H9 (cell line): Measurements from ENCODE around the gene LIN7A. TPM values are rescaled to one million over a fixed set of nuclear protein-coding genes. Genes with fewer than 3 reads are reported as not detected.

ENCODE experiments used
- DNase-seq: peaks from one replicate; pipeline ENCODE4 v3.0.0-alpha.2; 2017
- H2AFZ ChIP-seq: one replicate; pipeline ENCODE4 v1.6.1; 2013; ENCODE audit warnings: mild to moderate bottlenecking, low read length, control low read depth, moderate library complexity
- H2AK5ac ChIP-seq: 2 replicates; pipeline ENCODE4 v1.6.1; 2013; ENCODE audit warnings: low read length, control low read depth, mixed read lengths; ENCODE audit not compliant: insufficient read length
- H2BK120ac ChIP-seq: one replicate; pipeline ENCODE4 v1.6.1; 2013; ENCODE audit warnings: low read depth, mild to moderate bottlenecking, low read length, control low read depth, inconsistent platforms; ENCODE audit not compliant: poor library complexity, severe bottlenecking
- H2BK12ac ChIP-seq: 2 replicates; pipeline ENCODE4 v1.6.1; 2013; ENCODE audit warnings: low read length, control low read depth, mixed read lengths, low read depth; ENCODE audit not compliant: insufficient read length
- H2BK15ac ChIP-seq: 2 replicates; pipeline ENCODE4 v1.6.1; 2013; ENCODE audit warnings: low read depth, low read length, control low read depth
- H2BK20ac ChIP-seq: one replicate; pipeline ENCODE4 v1.6.1; 2013; ENCODE audit warnings: low read depth, mild to moderate bottlenecking, low read length, control low read depth, inconsistent platforms; ENCODE audit not compliant: poor library complexity, severe bottlenecking
- H2BK5ac ChIP-seq: 2 replicates; pipeline ENCODE4 v1.6.1; 2013; ENCODE audit warnings: low read length, control low read depth, mixed read lengths; ENCODE audit not compliant: insufficient read length
- H3K14ac ChIP-seq: 2 replicates; pipeline ENCODE4 v1.6.1; 2013; ENCODE audit warnings: low read length, control low read depth; ENCODE audit not compliant: insufficient read depth
- H3K18ac ChIP-seq: 2 replicates; pipeline ENCODE4 v1.6.1; 2013; ENCODE audit warnings: low read depth, mild to moderate bottlenecking, mixed read lengths, low read length, control low read depth; ENCODE audit not compliant: insufficient read length
- H3K23ac ChIP-seq: 2 replicates; pipeline ENCODE4 v1.6.1; 2013; ENCODE audit warnings: low read length, control low read depth, mixed read lengths, low read depth; ENCODE audit not compliant: insufficient read length
- H3K23me2 ChIP-seq: 2 replicates; pipeline ENCODE4 v1.6.1; 2013; ENCODE audit warnings: low read depth, mild to moderate bottlenecking, mixed read lengths, low read length, control low read depth; ENCODE audit not compliant: insufficient read length, poor library complexity, severe bottlenecking
- H3K27ac ChIP-seq: 2 replicates; pipeline ENCODE4 v1.5.1; 2013; ENCODE audit warnings: low read length, control low read depth, mixed read lengths, low read depth; ENCODE audit not compliant: insufficient read length
- H3K27me3 ChIP-seq: 2 replicates; pipeline ENCODE4 v1.6.1; 2013; ENCODE audit warnings: low read length, control low read depth, inconsistent platforms; ENCODE audit not compliant: insufficient read depth
- H3K4ac ChIP-seq: 2 replicates; pipeline ENCODE4 v1.6.1; 2013; ENCODE audit warnings: low read depth, mild to moderate bottlenecking, control low read depth, inconsistent platforms, low read length, moderate library complexity
- H3K4me1 ChIP-seq: 2 replicates; pipeline ENCODE4 v1.6.1; 2013; ENCODE audit warnings: low read length, control low read depth, inconsistent platforms; ENCODE audit not compliant: insufficient read depth
- H3K4me2 ChIP-seq: 2 replicates; pipeline ENCODE4 v1.6.1; 2013; ENCODE audit warnings: low read length, control low read depth, mixed read lengths; ENCODE audit not compliant: insufficient read length, insufficient read depth
- H3K56ac ChIP-seq: 2 replicates; pipeline ENCODE4 v1.6.1; 2013; ENCODE audit warnings: low read depth, mild to moderate bottlenecking, mixed read lengths, low read length, control low read depth; ENCODE audit not compliant: insufficient read length
- H3K79me1 ChIP-seq: 2 replicates; pipeline ENCODE4 v1.6.1; 2013; ENCODE audit warnings: low read depth, mild to moderate bottlenecking, moderate library complexity, low read length, control low read depth, inconsistent platforms; ENCODE audit not compliant: insufficient read depth, poor library complexity, severe bottlenecking
- H3K79me2 ChIP-seq: 2 replicates; pipeline ENCODE4 v1.6.1; 2013; ENCODE audit warnings: low read length, control low read depth, inconsistent platforms; ENCODE audit not compliant: insufficient read depth
- H3K9ac ChIP-seq: 2 replicates; pipeline ENCODE4 v1.6.1; 2013; ENCODE audit warnings: low read length, control low read depth, mixed read lengths; ENCODE audit not compliant: insufficient read length; ENCODE audit errors: extremely low read depth
- H3K9me3 ChIP-seq: one replicate; pipeline ENCODE4 v1.6.1; 2013; ENCODE audit warnings: low read depth, low read length, inconsistent platforms; ENCODE audit not compliant: control insufficient read depth
- H3T11ph ChIP-seq: one replicate; pipeline ENCODE4 v1.6.1; 2013; ENCODE audit warnings: mild to moderate bottlenecking, low read length, control low read depth, inconsistent platforms
- H4K20me1 ChIP-seq: one replicate; pipeline ENCODE4 v1.6.1; 2013; ENCODE audit not compliant: control insufficient read depth, insufficient read length, insufficient read depth
- H4K5ac ChIP-seq: 2 replicates; pipeline ENCODE4 v1.6.1; 2013; ENCODE audit warnings: low read depth, mild to moderate bottlenecking, mixed read lengths, low read length, control low read depth; ENCODE audit not compliant: insufficient read length
- H4K8ac ChIP-seq: replicated peaks from 2 replicates; pipeline ENCODE4 v1.6.1; 2013; ENCODE audit warnings: low read length, control low read depth, mixed read lengths, low read depth; ENCODE audit not compliant: insufficient read length
- H4K91ac ChIP-seq: 2 replicates; pipeline ENCODE4 v1.6.1; 2013; ENCODE audit warnings: low read depth, mild to moderate bottlenecking, moderate library complexity, mixed read lengths, low read length, control low read depth; ENCODE audit not compliant: insufficient read length
- H3K27ac Mint-ChIP-seq, 3 experiments: 2 replicates in 2 of 3; 3 replicates in 1 of 3; pipeline ENCODE4 v1.8.0; 2020 to 2021; ENCODE audit warnings: mixed read lengths in 3 of 3, mild to moderate bottlenecking in 1 of 3, moderate library complexity in 1 of 3
- H3K27me3 Mint-ChIP-seq: 2 replicates; pipeline ENCODE4 v1.8.0; 2021; ENCODE audit warnings: low read depth, mild to moderate bottlenecking, moderate library complexity, mixed read lengths
- H3K36me3 Mint-ChIP-seq, 3 experiments: 2 replicates in 2 of 3; 3 replicates in 1 of 3; pipeline ENCODE4 v1.8.0; 2020 to 2021; ENCODE audit warnings: low read depth in 3 of 3, mixed read lengths in 3 of 3; ENCODE audit not compliant: insufficient read depth in 1 of 3
- H3K4me1 Mint-ChIP-seq, 2 experiments: 2 replicates each; pipeline ENCODE4 v1.8.0; 2020; ENCODE audit warnings: mixed read lengths in 2 of 2
- H3K4me3 Mint-ChIP-seq, 2 experiments: 2 replicates in 1 of 2; 3 replicates in 1 of 2; pipeline ENCODE4 v1.8.0; 2020 to 2021; ENCODE audit warnings: mild to moderate bottlenecking in 2 of 2, mixed read lengths in 2 of 2, moderate library complexity in 1 of 2
- H3K9me3 Mint-ChIP-seq, 2 experiments: 2 replicates in 1 of 2; 3 replicates in 1 of 2; pipeline ENCODE4 v1.8.0; 2020; ENCODE audit warnings: mild to moderate bottlenecking in 2 of 2, mixed read lengths in 2 of 2, moderate library complexity in 1 of 2
- CTCF ChIP-seq: fragments of 200-600 bp; sonication (generic); conservative IDR thresholded peaks from 3 replicates; pipeline ENCODE4 v1.8.0; 2021; ENCODE audit warnings: antibody characterized with exemption, mild to moderate bottlenecking
- WGBS: extraction: QIAGEN DNeasy Blood & Tissue Kit; methylation state at CpG from one replicate; pipeline ENCODE4 v1.1.7; 2013; ENCODE audit warnings: missing lambda C conversion rate, low lambda C conversion rate, mixed read lengths; ENCODE audit not compliant: insufficient read length; ENCODE audit errors: extremely low coverage; 5-methylcytosine and 5-hydroxymethylcytosine counted together
- total RNA-seq: library from RNA; stranded (reverse); gene quantifications from 2 replicates; pipeline ENCODE4 v1.2.1, GENCODE V29; 2021

The LIN7A gene
- total RNA-seq, 1 experiment from 2014 or later: 18.3 TPM

- H3K9ac ChIP-seq: no peak overlapping the region
- H3K23me2 ChIP-seq: no peaks in the 10 kb centered on the region
- H3K27me3 ChIP-seq: no peaks in the 10 kb centered on the region
- Mint-ChIP-seq H3K27ac (no peak overlapping the region), H3K36me3 (no peaks in the 10 kb centered on the region), H3K4me1 (peaks cover 9 to 10% of the 10 kb centered on the region in 2 experiments), H3K9me3 (no peaks in the 10 kb centered on the region), H3K4me3 (no peak overlapping the region), H3K27me3 (no peaks in the 10 kb centered on the region)
- H3T11ph ChIP-seq: no peak overlapping the region
- H3K79me1 ChIP-seq: no peaks in the 10 kb centered on the region
- peak; percentile 38; the same call in 1 of the 3 replicates for TF ChIP-seq CTCF
- no peak overlapping the region for H4K5ac ChIP-seq
- H3K4me1 ChIP-seq: no peaks in the 10 kb centered on the region
- no peak overlapping the region for H3K23ac ChIP-seq
- no peak overlapping the region for H2BK20ac ChIP-seq
- H3K4me2 ChIP-seq: no peak overlapping the region
- H4K8ac ChIP-seq: no peak overlapping the region
- H3K4ac ChIP-seq: no peak overlapping the region
- H3K56ac ChIP-seq: no peak overlapping the region
- no peak overlapping the region for H2BK120ac ChIP-seq
- no peak overlapping the region for H2BK5ac ChIP-seq
- no peak overlapping the region for H3K18ac ChIP-seq
- H2BK12ac ChIP-seq: no peak overlapping the region
- H3K14ac ChIP-seq: no peak overlapping the region
- DNase-seq: no peak
- H2AFZ ChIP-seq: no peak overlapping the region
- no CpG with 5 or more reads among the region's 3 CpGs for WGBS
- no peak overlapping the region for H2AK5ac ChIP-seq
- H3K27ac ChIP-seq: no peak overlapping the region
- H3K9me3 ChIP-seq: no peaks in the 10 kb centered on the region
- H3K79me2 ChIP-seq: no peaks in the 10 kb centered on the region
- no peak overlapping the region for H2BK15ac ChIP-seq
- H4K20me1 ChIP-seq: no peaks in the 10 kb centered on the region
- no peak overlapping the region for H4K91ac ChIP-seq
Observed at GRCh38 chr12:80946591-80946990, 8.9 kb upstream of the LIN7A start.
